Inflammatory macrophage (primary cell): ENCODE results near the gene ATRAID.
A peak's percentile ranks its signal among the peaks of the same experiment; 100 is the strongest.

Experiments
- DNase-seq, 2 donors: peaks; one replicate each; pipeline ENCODE4 v3.0.0-alpha.2; 2020 to 2022

The ATRAID gene

GRCh38 chr2:27220091-27220490 is 8.2 kb downstream of the ATRAID start:
- DNase-seq: no peak

- no peak for DNase-seq
These were observed 9.3 kb downstream of the ATRAID start for GRCh38 chr2:27221166-27221565.

GRCh38 chr2:27222407-27222806 is 10.6 kb downstream of the ATRAID start:
- DNase-seq: no peak

DNA sequence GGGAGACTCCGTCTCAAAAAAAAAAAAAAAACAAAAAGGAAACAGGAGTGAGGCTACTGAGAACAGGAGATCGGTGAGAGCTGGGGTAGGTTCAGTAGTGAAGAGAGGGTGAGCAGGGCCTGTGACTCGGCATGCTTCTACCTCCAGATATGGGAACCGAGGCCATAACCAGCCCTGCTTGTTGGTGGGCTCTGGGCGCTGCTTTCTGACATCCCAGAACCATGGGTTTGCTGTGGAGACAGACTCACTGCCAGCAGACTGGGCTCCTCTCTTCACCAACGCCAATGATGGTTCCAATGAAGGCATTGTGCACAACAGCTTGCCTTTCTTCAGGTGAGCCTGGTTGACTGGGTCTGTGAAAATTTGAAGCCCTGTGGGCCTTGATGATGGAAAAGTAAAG is 11.6 kb downstream of the ATRAID start:
- no peak for DNase-seq

GRCh38 chr2:27225526-27225925 is 13.7 kb downstream of the ATRAID start:
- DNase-seq: no peak

DNA sequence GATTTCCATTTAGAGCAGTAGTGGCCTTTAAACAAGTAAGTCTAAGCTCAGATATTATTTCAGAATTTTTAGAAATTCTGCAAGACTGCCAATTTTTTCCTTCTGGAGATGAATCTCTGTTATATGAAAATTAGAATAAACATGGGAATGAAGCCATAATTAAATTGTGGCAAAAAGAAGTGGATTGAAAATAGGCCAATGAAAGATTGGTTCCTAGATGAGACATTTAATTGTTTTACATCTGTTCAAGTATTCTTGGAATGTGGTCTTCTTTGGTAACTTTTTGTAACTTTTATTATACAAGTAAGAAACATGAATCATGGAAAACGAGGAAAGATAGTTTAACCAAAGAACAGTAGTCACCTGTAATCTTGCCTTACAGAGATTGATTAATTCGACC is 15.7 kb downstream of the ATRAID start:
- no peak for DNase-seq

- no peak for DNase-seq
These were observed 20.1 kb downstream of the ATRAID start for GRCh38 chr2:27231921-27232320.

DNA sequence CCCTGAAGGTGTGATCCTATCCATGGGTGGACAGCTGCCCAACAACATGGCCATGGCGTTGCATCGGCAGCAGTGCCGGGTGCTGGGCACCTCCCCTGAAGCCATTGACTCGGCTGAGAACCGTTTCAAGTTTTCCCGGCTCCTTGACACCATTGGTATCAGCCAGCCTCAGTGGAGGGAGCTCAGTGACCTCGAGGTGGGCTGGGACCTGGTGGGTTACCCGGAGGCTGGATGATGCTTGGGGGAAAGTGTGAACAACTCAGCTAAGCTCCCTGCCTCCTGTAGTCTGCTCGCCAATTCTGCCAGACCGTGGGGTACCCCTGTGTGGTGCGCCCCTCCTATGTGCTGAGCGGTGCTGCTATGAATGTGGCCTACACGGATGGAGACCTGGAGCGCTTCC is 21.5 kb downstream of the ATRAID start:
- DNase-seq: no peak

DNA sequence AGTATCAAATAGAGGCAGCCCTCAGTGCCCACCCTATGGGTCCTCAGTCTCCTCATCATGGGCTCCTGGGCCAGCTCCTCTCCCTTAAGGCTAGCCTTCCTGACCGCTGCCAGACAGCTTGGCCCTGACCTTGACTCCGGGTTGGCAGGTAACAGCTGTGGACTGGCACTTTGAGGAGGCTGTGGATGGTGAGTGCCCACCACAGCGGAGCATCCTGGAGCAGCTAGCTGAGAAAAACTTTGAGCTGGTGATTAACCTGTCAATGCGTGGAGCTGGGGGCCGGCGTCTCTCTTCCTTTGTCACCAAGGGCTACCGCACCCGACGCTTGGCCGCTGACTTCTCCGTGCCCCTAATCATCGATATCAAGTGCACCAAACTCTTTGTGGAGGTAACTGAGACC is 24.3 kb downstream of the ATRAID start:
- DNase-seq: no peak

- DNase-seq: no peak
These were observed 24.8 kb downstream of the ATRAID start for GRCh38 chr2:27236626-27237025.

DNA sequence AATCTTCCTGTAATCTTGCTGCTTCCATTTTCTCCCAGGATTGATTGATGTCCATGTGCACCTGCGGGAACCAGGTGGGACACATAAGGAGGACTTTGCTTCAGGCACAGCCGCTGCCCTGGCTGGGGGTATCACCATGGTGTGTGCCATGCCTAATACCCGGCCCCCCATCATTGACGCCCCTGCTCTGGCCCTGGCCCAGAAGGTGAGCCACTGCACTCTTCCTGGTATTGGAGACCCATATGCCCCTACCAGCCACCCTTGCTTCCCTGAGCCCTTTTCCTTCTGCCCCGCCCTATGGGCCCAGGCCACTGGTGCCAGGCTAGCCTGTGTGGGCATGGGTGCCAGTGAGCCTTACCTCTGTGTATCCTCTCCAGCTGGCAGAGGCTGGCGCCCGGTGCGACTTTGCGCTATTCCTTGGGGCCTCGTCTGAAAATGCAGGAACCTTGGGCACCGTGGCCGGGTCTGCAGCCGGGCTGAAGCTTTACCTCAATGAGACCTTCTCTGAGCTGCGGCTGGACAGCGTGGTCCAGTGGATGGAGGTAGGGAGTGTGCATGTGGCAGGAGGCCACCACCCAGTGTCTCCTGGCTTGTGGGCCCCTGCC is 25.6 kb downstream of the ATRAID start:
- DNase-seq: no peak

- no peak for DNase-seq
These were observed 27.1 kb downstream of the ATRAID start for GRCh38 chr2:27238976-27239375.

- no peak for DNase-seq
These were observed 28.6 kb downstream of the ATRAID start for GRCh38 chr2:27240406-27240805.

DNA sequence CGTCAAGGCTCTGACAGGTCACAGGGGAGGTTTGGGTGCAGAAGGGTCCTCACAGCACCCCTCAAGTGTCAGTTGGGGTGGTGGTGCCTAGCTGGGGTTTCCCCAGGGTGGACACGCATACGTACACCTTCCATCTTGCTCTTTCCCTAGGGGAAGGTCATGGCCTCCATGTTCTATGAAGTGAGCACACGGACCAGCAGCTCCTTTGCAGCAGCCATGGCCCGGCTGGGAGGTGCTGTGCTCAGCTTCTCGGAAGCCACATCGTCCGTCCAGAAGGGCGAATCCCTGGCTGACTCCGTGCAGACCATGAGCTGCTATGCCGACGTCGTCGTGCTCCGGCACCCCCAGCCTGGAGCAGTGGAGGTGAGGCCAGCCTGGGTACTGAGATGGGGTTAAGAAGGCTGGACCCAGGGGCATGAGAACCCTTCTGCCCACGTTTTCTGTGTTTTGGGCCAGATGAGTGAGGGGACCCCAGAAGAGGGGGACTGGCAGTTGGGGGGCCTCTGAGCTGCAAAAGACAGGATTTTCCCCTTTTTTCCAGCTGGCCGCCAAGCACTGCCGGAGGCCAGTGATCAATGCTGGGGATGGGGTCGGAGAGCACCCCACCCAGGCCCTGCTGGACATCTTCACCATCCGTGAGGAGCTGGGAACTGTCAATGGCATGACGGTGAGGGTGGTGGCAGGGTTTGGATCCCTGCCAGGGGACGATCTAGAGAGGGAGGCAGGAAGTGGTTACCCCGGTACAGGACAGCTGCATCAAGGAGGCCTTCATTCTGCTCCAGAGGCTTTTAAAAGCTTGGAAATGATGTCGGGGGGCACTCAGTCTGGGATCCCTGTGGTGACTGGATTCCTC is 30.1 kb downstream of the ATRAID start:
- no peak for DNase-seq

DNA sequence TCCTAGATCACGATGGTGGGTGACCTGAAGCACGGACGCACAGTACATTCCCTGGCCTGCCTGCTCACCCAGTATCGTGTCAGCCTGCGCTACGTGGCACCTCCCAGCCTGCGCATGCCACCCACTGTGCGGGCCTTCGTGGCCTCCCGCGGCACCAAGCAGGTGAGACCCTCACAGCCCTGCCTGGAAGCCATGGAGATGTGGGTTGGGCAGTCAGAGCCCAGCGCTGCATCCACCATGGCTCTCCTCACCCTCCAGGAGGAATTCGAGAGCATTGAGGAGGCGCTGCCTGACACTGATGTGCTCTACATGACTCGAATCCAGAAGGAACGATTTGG is 30.7 kb downstream of the ATRAID start:
- no peak for DNase-seq

DNA sequence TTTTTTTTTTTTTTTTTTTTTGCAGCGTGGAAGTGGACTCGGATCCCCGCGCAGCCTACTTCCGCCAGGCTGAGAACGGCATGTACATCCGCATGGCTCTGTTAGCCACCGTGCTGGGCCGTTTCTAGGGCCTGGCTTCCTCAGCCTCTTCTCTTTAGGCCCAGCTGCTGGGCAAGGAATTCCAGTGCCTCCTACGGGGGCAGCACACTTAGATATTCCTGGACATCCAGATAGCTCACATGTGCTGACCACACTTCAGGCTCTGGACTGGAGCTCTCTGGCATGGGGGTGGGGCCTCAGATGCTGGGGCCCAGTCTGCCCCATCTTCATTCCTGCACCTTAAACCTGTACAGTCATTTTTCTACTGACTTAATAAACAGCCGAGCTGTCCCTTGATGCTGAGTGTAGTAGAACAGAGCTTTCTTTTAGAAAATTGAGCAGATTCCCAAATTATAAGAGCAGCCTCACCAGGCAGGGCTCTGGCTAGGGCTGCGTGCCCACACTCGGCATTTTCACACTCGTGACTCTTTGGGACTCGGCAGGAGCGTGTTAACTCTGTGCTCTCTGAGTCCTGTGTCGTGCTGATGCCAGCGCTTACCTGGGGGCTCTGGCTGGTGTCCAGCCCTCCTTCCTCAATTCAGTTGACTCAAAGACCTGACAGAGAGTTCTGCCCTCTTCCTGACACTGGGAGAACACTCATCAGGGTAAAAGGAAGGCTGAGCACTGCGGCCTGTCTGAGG is 31.7 kb downstream of the ATRAID start:
- no peak for DNase-seq

DNA sequence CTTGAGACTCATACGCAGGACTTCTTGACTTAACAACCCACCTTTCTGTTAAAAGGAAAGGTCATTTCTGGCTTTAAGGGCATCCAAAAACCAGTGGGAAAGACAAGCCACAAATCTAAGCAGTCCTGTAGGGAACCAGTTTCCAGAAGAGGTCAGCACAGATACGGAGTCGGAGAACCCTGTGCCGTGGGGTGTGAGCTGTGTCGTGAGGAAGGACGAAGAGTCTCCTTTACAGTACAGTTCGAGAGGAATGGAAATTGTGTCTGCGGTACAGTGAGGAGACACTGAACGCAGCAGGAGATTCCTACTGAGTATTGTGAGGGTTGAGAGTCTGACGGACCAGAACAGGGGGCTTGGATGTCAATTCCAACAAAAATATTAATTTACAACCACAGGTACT is 33.3 kb downstream of the ATRAID start:
- no peak for DNase-seq

- no peak for DNase-seq
These were observed 33.8 kb downstream of the ATRAID start for GRCh38 chr2:27245626-27246025.

- no peak for DNase-seq
These were observed 36.1 kb downstream of the ATRAID start for GRCh38 chr2:27247893-27248292.

- DNase-seq: no peak
These were observed 37.5 kb downstream of the ATRAID start for GRCh38 chr2:27249159-27249890.

DNA sequence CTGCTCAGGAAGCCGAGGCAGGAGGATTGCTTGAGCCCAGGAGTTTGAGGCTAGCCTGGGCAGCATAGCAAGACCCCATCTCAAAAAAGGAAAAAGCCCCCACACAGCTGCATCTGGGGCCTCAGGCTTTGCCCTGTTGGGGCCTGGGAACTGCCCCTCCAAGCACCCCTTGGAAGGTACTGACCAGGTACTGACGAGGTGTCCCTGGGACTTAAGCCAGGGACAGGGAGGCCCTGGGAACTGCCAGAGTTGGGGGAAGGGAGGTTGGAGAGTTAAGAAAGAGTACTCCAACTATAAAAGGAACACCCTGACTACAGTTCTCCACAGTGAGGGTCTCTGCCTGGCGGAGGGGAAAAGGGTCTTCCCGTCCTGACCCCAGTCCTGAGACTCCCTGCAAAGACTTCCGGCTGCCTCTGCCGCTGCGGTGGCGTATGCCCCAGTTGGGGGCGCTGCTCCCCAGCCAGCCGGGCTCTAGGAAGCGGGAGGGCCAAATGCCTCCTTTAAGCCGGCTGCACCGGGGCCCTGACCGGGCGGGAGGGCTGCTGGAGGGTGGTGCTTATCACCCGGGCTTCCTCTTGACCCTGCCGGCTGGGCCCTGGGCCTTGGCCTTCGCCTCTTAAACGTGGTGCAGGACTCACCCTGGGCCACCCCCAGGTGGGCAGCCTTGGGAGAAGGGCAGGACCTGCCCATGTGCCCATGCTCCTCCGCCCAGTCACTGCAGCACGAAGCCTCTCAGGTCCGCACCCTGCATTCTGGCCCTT is 38.2 kb downstream of the ATRAID start:
- DNase-seq: peak; percentile 61 to 79

DNA sequence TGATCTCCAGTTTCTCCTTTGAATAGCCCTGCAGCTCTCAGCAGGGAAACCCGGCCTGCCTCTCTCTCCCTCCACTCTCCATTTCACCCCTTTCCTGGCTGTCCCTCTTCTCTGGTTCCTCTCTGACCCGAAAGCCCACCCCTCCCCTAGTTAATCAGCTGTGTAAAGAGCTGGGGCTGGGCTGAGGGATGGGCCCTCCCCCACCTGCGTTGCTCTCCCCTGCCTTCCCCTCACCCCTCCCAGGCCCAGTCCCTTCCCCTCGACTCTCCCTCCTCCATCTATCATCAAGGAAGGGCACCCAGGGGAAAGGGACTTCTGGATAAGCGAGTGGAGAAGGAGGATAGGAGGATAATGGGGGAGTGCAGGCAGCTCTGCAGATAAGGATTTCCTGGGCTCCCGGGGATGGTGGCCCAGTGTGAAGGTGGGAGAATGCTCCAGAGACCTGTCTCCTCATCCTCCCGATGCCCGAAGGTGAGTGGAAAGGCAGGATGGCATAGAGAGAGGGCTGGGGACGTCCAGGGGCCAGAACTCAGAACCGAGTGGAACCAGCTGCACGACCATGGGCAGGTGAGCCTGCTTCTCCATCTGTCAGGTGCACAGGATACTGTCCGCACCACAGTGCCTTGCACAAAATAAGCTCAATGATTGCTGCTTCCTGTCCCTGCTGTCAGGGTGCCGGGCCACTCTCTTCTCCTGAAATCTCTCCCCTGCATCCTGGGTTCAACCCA is 39.0 kb downstream of the ATRAID start:
- no peak for DNase-seq
